Epithelial cell of proximal tubule (primary cell): ENCODE results near the gene ARHGEF7. TPM values are rescaled to one million over a fixed set of nuclear protein-coding genes. Genes with fewer than 3 reads are reported as not detected.

Source experiments
- DNase-seq: peaks from one replicate; pipeline ENCODE4 v3.0.0-alpha.2; 2011; ENCODE audit warnings: low read depth
- H3K4me3 ChIP-seq: 2 replicates; pipeline ENCODE4 v1.5.1; 2011; ENCODE audit warnings: low read depth, mild to moderate bottlenecking, low read length
- total RNA-seq: library from RNA; depleted of rRNA; stranded (reverse); fragments of >200 nt; gene quantifications from 2 replicates; pipeline ENCODE4 v1.2.3, GENCODE V29; 2015
- TF ChIP-seq, protein P1 (sequence below): conservative IDR thresholded peaks from 2 replicates; pipeline ENCODE4 v1.5.1; 2012; ENCODE audit warnings: low read depth, mild to moderate bottlenecking, low read length

The ARHGEF7 gene
- total RNA-seq, 1 donor from 2014 or later = 21.9 TPM

DNA sequence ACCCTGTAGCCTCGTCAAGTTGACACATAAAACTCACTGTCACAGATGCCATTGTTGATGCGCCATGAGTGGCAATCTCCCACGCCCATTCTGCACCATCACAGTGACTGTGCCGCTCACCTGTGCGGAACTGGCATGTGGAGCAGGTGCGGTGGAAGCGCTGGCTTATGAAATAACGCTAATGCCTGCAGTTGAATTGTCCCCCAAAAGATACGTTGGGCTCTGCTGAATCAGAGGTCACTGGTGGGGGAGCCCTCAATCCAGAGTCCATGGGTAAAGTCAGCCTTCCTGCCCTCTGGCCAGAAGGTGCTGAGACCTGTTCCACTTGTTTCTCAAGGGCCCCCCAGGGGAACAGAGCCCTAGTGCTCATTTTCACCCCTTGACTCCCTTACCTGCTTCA, 2.9 kb upstream of the ARHGEF7 start:
- H3K4me3 ChIP-seq = no peak overlapping the region
- TF ChIP-seq, protein P1, sequence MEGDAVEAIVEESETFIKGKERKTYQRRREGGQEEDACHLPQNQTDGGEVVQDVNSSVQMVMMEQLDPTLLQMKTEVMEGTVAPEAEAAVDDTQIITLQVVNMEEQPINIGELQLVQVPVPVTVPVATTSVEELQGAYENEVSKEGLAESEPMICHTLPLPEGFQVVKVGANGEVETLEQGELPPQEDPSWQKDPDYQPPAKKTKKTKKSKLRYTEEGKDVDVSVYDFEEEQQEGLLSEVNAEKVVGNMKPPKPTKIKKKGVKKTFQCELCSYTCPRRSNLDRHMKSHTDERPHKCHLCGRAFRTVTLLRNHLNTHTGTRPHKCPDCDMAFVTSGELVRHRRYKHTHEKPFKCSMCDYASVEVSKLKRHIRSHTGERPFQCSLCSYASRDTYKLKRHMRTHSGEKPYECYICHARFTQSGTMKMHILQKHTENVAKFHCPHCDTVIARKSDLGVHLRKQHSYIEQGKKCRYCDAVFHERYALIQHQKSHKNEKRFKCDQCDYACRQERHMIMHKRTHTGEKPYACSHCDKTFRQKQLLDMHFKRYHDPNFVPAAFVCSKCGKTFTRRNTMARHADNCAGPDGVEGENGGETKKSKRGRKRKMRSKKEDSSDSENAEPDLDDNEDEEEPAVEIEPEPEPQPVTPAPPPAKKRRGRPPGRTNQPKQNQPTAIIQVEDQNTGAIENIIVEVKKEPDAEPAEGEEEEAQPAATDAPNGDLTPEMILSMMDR = no peak
- DNase-seq = no peak

DNA sequence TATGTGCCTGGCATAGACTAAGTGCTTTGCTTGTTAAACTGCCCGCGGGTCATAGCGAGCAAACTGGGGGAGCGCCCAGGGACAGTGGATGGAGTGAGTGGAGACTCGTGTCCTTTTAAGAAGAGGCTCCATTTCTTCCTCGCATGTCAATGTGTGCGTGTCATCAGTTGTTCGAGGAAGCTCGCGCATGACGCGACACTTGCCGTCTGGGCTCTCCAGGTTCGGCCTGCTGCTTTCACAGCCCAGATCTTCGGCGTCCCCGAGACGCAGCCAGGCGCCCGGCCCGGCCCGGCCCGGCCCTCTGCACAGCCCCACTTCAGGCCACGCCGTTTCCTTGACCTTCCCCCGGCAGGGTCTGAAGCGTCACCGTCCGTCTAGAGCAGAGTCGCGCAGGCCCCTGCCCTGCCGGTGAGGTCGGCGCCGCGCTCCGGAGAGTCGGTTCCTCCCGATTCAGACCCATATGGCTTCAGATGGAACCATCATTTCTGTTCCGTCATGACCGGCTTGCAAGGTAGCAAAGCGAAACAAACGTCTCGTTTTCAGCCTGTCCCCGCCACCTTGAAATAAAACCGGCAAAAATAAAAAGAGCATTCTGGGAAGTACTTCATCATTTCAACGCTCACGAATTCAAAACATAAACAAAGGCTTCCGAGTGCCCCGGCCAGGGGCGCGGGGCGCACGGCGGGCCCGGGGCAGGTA, 599 bp upstream of the ARHGEF7 start:
- DNase-seq = no peak
- H3K4me3 ChIP-seq = peak overlapping the region; percentile 58
- TF ChIP-seq, protein P1 = no peak

GRCh38 chr13:111115965-111116521, 933 bp downstream of the ARHGEF7 start:
- TF ChIP-seq, protein P1 = no peak
- peak; percentile 9 for DNase-seq
- peak overlapping the region; percentile 42 for H3K4me3 ChIP-seq

GRCh38 chr13:111116856-111117255, 1.7 kb downstream of the ARHGEF7 start:
- TF ChIP-seq, protein P1 = no peak
- H3K4me3 ChIP-seq = no peak overlapping the region
- DNase-seq = no peak

DNA sequence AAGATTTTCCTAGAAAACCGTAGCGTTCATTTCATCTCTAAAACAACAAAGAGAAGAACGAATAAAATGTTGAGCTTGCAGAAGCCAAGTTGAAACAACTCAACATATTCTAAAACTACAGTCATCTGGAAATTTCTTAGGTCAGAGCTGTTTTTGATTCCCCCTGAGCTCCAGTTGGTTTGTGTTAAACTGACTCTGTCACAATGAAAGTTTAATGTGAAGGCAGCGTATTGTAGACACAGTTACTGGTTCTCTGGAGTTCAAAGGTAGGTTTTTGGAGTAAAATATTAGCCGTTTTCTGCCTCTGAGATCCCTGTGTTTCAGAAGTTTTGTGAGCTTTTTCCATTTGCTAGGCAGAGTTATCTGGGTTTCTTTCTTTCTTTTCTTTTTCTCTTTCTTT, 2.2 kb downstream of the ARHGEF7 start:
- TF ChIP-seq, protein P1 = no peak
- no peak overlapping the region for H3K4me3 ChIP-seq
- DNase-seq = no peak

DNA sequence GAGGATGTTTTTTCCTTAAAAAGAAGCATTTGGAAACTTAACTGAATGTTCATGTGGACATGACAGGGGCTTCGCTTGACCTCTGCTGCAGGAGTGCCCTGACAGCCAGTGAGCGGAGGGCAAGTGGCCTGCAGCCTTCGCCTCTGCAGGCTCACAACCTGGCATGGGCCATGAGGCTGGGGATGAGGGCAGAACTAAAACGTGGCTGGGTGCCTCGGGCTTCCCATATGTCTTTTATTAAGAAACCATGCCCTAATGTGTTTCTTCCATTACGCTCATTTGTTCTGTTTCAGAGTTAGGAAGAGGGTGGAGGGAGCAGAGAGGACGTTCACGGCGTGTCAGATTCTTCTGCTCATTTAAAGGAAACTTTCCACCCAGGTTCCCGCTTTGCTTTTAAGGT, 2.9 kb downstream of the ARHGEF7 start:
- no peak overlapping the region for H3K4me3 ChIP-seq
- DNase-seq = no peak
- TF ChIP-seq, protein P1 = no peak
